HFFc6 (cell line): Measurements from ENCODE around the gene CACNA1D. TPM values are rescaled to one million over a fixed set of nuclear protein-coding genes. Genes with fewer than 3 reads are reported as not detected.

Experiments
- DNase-seq: peaks from one replicate; pipeline ENCODE4 v3.0.0-alpha.2; 2018
- H3K27ac Mint-ChIP-seq: 2 replicates; pipeline ENCODE4 v1.8.0; 2020; ENCODE audit warnings: mild to moderate bottlenecking, mixed read lengths
- H3K27me3 Mint-ChIP-seq: 2 replicates; pipeline ENCODE4 v1.8.0; 2021; ENCODE audit warnings: mild to moderate bottlenecking, moderate library complexity, mixed read lengths; ENCODE audit not compliant: insufficient read depth
- H3K36me3 Mint-ChIP-seq: 2 replicates; pipeline ENCODE4 v1.8.0; 2021; ENCODE audit warnings: low read depth, mixed read lengths
- H3K4me1 Mint-ChIP-seq: 2 replicates; pipeline ENCODE4 v1.8.0; 2020; ENCODE audit warnings: low read depth, mixed read lengths
- H3K4me3 Mint-ChIP-seq: 2 replicates; pipeline ENCODE4 v1.8.0; 2020; ENCODE audit warnings: mild to moderate bottlenecking, moderate library complexity, mixed read lengths
- H3K9me3 Mint-ChIP-seq: 2 replicates; pipeline ENCODE4 v1.8.0; 2020; ENCODE audit warnings: mild to moderate bottlenecking, mixed read lengths
- total RNA-seq, 6 experiments: library from RNA; stranded (reverse); fragmentation: NEBNext Ultra II Directional; extraction: Animal tissue kit (Norgen Biotek cat#: 25700); gene quantifications; 2 replicates in 1 of 6; 3 replicates in 5 of 6; pipeline ENCODE4 v1.2.3, GENCODE V29; 2021
- TF ChIP-seq, protein P1 (sequence below): fragments of 200-600 bp; sonication (generic); IDR thresholded peaks from 2 replicates; pipeline ENCODE4 v1.5.0; 2021; ENCODE audit warnings: antibody characterized with exemption, mild to moderate bottlenecking

CACNA1D gene
- total RNA-seq, 6 experiments from 2014 or later: 0.09 TPM; not detected in 5

DNA sequence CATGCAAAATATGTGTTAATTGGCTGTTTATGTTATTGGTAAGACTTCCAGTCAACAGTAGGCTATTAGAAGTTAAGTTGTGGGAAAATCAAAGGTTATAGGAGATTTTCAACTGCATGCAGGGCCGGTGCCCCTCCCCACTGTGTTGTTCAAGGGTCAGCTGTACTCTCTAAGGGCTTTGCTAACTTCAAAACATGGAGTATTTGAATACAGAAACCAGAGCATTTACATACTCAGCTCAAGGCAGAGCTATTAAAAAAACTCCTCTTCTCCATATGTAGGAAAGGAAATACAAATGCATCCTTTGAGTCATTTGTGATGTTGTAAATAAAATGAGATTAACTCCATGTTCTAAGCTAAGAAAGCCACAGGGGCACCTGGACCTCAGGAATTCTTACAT is 368.7 kb downstream of the CACNA1D start:
- Mint-ChIP-seq H3K27me3 (peaks cover 2% of the 10 kb centered on the region; the same call in 1 of the 2 replicates), H3K4me1 (no peaks in the 10 kb centered on the region), H3K36me3 (peaks cover 27% of the 10 kb centered on the region), H3K4me3 (no peak overlapping the region), H3K27ac (no peak overlapping the region), H3K9me3 (no peaks in the 10 kb centered on the region)
- TF ChIP-seq, protein P1, sequence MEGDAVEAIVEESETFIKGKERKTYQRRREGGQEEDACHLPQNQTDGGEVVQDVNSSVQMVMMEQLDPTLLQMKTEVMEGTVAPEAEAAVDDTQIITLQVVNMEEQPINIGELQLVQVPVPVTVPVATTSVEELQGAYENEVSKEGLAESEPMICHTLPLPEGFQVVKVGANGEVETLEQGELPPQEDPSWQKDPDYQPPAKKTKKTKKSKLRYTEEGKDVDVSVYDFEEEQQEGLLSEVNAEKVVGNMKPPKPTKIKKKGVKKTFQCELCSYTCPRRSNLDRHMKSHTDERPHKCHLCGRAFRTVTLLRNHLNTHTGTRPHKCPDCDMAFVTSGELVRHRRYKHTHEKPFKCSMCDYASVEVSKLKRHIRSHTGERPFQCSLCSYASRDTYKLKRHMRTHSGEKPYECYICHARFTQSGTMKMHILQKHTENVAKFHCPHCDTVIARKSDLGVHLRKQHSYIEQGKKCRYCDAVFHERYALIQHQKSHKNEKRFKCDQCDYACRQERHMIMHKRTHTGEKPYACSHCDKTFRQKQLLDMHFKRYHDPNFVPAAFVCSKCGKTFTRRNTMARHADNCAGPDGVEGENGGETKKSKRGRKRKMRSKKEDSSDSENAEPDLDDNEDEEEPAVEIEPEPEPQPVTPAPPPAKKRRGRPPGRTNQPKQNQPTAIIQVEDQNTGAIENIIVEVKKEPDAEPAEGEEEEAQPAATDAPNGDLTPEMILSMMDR: no peak
- DNase-seq: no peak

Other genes with a start within 250 kb of the CACNA1D start
- gene TKT, start 238.6 kb upstream of the CACNA1D start, total RNA-seq: 100 to 1,000 TPM; 335 to 562 (median 471) TPM
- gene DCP1A, start 147.1 kb upstream of the CACNA1D start, total RNA-seq: 10 to 100 TPM; 14.9 to 18.8 (median 16.6) TPM